GM18498 (cell line): Measurements from ENCODE around the gene ACTN4.
"Not testable (repeated sequence)": the region's sequence is repeated elsewhere in the genome, so short reads cannot be mapped to it uniquely, and the experiment has no call there.

ENCODE experiments used
- ATAC-seq: cut with Tn5 transposase; IDR thresholded peaks from one replicate; pipeline ENCODE4 v1.9.1; 2021; ENCODE audit warnings: mild to moderate bottlenecking, moderate library complexity; ENCODE audit not compliant: unreplicated experiment

Gene ACTN4

DNA sequence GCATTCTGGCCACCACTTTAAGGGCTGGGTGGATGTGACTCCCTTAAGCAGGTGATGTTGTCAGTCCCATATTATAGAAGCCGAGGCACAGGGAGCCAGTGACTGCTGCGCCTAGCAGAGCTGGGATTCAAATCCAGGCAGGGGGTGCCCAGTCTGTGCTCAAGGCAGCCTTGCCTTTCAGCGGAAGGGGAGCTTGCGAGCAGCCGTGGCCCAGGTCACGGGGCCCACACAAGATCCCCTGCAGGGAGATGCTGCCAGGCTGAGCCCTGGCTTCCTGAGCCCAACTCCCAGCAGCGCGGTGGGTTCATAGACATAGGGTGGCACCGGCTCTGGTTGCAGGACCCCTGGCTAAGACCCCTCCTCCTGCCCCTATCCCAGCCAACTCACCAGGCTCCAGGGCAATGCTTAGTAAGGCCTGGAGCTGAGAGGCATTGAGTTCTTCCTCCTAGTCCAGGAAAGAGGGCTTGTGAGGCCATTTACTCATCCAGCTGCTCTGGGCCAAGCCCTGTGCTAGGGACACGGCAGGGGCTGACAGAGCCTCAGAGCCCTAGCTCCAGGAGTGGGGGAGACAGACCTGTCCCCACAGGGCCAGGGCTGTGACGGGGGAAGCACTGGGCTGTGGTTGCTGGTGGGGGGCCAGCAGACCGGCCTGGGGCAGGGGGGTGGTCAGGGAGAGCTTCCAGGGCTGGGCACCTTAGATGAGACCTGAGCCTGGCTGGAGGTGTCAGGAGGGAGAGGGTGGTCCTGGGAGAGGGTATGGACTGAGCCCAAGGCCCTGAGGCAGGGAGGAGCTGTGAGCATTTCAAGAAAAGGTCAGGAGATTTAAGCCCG is 87.2 kb downstream of the ACTN4 start:
- ATAC-seq: no peak

DNA sequence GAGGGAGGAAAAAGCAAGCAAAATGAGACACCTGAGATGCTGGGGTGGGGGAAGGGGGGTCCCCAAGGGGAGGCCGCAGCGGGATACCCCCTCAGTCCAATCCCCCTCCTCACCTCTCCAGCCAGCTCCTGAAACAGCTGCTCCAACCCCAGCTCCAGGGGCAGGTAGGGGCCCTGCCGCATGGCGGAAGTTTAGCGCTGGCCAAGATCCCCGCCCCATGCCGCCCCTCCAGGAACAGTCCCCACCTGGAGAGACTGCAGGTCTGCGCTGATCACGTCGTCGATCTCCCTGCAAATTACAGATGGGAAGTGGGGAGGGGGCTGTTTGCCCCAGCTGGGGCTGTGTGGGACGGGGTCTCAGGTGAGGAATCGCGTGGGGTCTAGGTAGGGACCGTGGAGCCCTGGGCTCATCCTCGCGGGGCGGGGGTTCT is 87.8 kb downstream of the ACTN4 start:
- ATAC-seq: no peak

DNA sequence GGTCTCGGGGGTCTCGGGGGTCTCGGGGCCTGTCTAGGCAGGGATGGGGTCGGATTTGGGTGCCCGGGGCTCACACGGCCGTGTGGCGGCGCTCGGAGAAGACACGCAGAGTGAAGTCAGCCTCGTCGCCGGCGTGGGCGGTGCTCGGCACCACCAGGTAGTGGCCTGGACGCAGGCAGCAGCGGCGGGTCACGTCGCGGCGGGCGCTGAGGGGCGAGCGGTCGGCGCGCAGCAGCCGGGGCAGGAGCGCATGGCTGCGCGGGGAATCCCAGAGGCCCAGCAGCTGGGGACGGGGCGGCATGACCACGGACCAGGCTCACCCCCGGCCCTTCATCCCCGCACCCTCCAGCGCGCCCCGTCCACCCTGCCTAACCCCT is 88.6 kb downstream of the ACTN4 start:
- ATAC-seq: peak; percentile 32

DNA sequence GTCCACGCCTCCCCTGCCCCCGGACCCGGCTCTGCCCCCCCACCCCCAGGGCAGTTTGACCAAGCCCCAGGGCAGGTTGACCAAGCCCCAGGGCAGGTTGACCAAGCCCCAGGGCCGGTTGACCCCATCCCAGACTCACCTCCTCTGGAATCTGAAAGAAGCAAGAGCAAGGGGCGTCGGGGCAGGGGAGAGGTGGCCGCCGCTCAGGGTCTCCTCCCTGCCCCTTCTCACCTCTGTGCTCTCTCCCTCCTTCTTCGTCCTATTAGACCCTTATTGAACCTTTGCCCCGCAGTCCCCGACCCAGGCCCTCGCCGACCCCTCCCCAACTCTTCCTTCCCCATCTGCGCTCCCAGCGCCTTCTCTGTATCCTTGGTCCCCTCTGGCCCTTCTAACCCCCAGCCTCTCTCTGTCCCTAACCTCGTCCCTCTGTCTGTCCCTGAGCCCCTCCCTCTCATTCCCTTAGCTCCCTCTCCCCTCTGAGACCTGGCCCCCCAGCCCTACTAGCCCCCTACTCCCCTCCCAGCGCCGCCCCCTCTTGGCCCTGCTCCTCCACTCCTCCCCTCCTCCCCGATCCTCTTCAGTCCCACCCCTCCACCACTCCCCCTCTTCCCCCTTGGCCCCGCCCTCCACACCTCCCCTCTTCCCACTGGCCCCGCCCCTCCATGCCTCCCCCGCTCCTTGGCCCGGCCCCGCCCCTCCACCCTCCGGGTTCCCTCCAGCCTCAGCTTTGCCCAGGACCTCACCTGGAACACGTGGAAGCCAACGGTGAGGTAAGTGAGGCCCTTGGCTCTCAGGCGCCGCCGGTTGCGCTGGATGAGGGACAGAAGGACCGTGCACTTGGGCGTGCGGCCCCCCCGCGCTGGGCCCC is 89.2 kb downstream of the ACTN4 start:
- no peak for ATAC-seq

DNA sequence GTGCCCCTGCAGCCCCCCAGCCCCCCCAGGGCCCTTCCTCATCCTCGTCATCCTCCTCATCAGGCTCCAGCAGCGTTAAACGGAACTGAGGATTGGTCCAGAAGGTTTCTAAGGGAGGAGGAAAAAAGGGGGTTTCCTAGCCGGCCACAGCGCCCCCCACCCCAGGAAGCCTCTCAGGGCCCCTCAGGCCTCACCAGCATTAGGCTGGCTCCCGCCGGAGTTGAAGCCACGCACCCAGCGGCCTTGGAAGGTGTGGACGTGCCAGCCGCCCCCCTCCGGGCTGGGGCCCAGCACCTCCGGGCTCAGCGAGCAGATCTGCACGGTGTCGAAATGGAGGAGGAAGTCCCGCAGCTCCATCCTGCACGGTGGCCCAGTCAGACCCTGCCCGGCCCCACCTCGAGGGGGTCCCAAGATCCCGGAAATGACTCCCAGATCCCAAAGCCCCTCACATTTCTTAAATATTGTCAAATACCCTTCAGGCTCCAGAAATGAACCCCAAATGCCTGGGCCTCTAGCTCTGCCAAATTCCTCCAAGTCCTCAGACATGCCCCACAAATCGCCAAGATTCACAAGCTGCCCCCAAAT is 89.9 kb downstream of the ACTN4 start:
- no peak for ATAC-seq

DNA sequence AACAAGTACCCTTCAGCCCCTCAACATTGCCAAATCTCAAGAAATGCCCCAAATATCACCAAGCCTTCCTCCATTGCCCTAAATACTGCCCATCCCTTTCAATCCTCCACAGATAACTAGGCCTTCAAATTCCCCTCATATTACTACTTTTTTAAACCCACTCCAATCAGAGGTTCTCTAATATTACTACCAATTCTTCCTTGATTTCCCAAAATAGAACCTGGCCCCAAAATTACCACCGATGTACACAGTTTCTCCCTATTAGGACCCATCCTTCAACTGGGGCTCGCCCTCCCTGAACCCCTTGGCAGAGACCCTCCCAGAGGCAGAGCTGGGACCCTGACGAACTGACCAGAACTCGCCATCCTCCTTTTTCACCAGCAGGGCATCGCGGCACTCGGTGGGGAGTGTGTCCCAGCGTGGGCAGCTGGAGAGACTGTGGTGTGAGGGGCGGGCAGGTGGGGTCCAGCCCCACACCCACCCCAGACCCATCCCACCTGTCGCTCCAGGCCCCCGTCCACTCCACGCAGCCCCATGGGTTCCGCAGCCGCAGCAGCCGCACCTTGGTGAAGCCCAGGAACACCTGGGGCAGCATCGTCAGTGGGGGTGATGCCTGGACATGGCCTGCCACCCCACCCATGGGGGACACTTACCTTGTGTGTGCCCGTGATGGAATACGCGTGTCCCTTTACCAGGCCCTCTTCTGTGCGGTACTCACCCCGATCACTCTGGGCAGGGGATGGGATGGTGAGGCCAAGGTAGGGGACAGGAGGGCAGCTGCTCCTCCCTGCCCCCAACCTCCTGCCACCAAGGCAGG is 90.7 kb downstream of the ACTN4 start:
- ATAC-seq: no peak

DNA sequence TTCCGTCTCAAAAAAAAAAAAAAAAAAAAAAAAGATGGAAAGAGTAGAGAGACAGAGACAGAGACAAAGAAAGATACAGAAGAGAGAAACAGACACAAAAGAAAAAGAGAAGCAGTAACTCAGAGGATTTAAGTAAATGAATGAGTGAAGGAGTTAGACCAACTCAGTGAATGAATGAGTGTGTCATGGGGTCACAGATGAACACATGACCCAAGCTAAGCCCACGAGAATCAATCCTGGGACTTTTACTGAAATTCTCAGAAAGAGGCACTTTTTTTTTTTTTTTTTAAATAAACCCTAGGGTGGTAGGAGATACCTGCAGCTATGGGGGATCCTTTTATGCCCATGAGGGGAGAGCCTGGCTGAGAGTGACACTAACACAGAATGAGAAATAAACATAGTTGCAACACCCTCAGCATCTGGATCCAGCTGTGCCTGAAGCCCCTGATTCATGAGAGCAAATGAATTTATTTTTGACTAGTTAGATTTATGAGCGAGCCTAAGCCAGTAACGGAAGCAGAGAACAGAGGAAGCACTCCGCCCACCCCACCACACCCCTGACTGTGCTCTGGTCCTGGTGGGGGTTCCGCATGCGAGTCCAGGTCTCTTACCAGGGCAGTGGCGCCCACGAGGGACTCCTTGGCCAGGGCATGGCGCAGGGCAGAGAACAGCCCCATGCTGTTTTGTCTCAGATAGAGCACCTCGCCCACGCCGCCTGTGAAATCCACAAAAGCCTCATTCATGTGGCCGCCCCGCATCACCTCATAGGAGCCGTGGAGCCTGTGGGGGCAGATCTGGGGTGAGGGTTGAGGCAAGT is 92.2 kb downstream of the ACTN4 start:
- no peak for ATAC-seq

DNA sequence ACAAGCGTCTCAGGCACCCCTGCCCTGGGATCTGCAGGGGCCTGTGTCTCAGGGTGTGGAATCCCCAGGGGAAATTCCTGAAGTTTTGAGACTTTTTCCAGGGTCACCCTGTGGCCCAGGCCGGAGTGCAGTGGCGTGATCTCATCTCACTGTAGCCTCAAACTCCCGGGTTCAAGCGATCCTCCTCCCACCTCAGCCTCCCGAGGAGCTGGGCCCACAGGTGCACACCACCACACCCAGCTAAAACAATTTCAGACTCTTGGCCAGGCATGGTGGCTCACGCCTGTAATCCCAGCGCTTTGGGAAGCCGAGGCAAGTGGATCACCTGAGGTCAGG is 92.8 kb downstream of the ACTN4 start:
- no peak for ATAC-seq

DNA sequence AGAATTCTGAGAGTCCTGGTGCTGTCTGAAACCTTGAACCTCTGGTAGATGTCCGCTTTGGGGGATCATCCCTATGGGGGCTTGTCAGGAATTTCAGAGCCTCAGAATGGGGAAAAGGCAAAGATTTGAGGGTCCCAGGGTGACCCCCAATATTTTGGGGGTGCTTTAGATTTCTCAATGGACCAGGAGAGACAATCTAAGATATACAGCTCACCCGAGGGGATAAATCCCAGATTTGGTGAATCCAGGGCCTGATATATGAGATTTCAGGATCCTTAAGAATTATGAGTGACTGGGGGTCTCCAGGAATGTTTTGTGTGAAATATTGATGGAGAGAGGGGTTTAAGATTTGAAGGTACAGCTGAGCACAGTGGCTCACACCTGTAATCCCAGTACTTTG is 93.5 kb downstream of the ACTN4 start:
- no peak for ATAC-seq

DNA sequence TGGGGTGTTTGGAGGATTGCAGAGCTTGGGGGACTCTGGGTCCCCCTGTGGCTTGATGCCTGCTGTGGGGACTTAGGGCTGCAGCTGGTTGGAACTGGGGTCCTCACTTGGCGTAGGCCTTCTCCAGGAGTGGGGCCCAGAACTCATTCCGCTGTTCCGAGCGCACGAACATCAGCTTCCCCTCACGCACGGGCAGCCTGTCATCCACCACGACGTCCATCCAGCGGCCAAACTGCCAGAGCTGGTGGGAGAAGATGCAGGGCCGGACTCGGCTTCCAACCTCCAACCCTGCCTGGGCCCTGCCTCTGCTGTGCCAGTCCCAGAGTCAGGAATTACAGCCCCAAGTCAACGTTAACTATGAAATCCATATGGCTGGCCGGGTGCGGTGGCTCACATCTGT is 94.2 kb downstream of the ACTN4 start:
- no peak for ATAC-seq

DNA sequence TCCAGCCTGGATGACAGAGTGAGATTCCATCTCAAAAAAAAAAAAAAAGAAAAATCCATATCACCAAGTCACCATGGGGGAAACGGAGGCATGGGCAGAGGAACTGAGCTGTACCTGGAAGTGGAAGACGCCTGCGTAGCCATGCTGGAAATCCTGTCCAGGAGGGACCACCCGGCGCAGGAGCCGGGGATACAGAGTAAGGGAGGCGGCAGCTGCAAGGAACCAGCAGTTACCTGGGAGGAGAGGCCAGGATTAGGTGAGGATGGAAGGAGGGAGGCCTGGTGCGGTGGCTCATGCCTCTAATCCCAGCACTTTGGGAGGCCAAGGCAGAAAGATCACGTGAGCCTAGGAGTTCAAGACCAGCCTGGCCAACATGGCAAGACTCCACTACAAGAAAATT is 94.8 kb downstream of the ACTN4 start:
- no peak for ATAC-seq

DNA sequence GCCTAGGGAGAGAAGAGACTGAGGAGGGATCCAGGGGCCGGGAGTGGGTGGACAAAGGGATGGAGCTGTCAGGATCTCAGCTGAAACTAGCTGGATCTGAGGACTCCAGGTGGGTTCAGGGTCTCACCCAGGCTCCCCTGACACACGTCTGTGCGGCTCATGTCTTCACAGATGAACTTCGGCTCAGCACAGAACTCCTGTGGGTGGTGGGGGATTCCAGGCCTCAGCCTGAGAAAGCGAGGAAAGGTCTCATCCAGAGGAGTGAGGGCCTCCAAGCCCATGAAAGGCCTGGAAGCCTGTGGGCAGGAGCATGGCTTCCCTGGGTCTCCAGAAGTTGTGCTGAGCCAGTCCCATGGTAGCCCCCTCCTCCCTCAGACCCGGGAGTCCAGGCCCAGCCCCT is 95.5 kb downstream of the ACTN4 start:
- ATAC-seq: no peak

DNA sequence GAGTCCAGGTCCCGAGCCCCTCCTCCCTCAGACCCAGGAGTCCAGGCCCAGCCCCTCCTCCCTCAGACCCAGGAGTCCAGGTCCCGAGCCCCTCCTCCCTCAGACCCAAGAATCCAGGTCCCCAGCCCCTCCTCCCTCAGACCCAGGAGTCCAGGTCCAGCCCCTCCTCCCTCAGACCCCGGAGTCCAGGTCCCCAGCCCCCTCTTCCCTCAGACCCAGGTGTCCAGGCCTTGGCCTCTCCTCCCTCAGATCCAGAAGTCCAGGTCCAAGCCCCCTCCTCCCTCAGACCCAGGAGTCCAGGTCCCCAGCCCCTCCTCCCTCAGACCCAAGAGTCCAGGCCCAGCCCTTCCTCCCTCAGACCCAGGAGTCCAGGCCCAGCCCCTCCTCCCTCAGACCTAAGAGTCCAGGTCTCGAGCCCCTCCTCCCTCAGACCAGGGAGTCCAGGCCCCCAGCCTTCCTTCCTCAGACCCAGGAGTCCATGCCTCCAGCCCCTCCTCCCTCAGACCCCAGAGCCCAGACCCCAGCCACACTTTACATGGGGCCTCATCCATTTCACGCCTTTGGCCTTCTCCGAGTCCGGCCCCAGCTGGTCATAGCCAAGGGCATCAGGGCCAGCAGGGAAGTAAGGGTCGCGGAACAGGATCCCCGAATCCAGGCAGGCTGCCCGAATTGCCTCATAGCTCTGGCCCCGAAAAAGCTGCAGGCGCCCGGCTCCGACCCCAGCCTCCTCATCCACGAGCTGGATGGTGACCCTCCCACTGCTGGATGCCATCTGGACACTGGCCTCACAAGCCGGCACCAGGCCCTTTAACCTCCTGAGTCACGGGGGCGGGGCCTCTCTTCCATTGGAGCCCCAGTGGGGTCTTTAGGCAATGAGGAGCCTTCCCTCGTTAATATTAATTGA is 96.2 kb downstream of the ACTN4 start:
- ATAC-seq: no peak

DNA sequence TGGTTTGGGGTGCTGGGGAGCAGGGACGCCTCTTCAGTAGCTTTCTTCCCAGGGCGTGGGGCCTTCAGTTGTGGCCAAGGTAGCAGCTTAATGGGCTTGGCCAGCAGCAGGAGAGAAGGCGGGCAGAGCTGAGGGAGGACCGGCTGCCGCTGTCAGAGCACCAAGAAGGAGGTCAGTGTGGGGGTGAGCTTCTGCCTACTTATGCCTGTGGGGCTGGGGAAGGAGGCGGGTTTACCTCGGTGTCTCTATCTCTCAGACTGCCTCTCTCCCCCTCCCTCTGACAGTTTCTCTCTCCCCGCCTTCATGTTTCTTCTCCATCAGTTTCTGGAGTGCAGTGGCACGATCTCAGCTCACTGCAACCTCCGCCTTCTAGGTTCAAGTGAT is 96.8 kb downstream of the ACTN4 start, which contains the start of gene CAPN12:
Gene CAPN12, minus strand, starts transcription at position 177 of the 384 bp plus-strand sequence. CDS start 309 bp downstream, outside the sequence.
- ATAC-seq: no peak

DNA sequence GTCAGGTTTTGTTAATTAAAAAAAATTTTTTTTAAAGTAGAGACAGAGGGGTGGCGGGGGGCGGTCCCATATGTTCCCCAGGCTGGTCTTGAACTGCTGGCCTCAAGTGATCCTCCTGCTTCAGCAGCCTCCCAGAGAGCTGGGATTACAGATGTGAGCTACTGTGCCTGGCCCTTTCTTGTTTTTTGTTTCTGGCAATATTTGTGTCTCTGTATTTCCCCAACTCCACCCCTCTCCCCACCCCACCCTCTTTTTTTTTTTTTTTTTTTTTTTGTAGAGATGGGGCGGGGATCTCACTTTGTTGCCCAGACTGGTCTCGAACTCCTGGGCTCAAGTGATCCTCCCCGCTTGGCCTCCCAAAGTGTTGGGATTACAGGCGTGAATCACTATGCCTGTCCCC is 97.4 kb downstream of the ACTN4 start:
- no peak for ATAC-seq

DNA sequence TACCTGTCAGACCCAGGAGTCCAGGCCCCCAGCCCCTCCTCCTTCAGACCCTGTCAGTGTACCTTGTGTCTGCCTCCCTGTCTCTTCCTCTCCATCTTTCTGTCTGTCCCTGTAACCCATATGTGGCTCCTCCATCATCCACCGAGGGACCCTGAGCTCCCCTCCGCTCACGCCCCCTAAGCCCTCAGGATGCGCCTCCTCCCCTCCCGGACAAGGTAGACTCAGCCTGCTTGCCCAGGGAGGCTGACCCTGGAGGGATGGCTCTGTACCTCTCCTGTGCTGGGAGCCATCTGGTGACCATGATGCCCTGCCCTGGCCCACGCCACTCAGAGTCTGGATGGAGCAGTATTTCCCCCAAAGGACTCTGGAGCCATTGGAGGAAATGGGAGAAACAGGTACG is 97.9 kb downstream of the ACTN4 start:
- ATAC-seq: no peak

DNA sequence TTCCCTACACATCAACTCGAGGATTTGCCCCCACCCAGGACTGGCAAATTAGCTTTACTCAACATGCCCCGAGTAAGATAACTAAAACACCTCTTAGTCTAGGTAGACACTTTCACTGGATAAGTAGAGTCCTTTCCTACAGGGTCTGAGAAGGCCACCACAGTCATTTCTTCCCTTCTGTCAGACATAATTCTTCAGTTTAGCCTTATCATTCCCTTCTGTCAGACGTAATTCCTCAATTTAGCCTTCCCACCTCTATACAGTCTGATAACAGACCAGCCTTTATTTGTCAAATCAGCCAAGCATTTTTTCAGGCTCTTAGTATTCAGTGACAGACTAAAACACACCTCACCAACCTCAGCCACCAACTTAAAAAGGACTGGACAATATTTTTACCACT is 106.3 kb downstream of the ACTN4 start:
- ATAC-seq: not testable (repeated sequence)

DNA sequence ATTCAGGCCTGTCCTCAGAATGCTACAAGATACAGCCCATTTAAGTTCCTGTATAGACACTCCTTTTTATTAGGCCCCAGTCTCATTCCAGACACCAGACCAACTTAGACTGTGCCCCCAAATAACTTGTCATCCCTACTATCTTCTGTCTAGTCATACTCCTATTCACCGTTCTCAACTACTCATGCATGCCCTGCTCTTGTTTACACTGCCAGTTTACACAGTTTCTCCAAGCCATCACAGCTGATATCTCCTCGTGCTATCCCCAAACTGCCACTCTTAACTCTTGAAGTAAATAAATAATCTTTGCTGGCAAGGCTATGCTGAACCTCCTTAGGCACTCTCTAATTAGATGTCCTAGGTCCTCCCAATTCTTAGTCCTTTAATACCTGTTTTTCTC is 106.7 kb downstream of the ACTN4 start:
- ATAC-seq: not testable (repeated sequence)

DNA sequence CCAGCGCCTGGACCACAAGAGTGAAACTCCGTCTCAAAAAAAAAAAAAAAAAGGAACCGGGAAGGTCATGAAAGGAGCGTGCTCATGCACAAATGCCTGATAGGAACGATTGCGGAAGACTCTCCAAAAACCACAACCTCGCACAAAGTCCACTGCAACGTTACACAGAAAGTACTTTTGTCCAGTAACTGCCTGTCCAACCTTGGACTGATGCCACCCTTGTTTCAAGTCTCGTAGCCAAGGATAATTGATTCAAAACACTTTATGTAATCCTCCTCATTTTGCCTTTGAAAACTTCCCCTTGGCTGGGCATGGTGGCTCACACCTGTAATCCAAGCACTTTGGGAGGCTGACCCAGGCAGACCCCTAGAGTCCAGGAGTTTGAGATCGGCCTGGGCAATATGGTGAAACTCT is 112.1 kb downstream of the ACTN4 start:
- ATAC-seq: no peak
